Esophagus squamous epithelium (tissue), 4 donors: Measurements from ENCODE around the gene PTPRCAP.

Source experiments
- POLR2A ChIP-seq, 4 donors: fragments of 450-650 bp; IDR thresholded peaks; one replicate each; pipeline ENCODE4 v1.6.1; 2017; ENCODE audit warnings: antibody characterized with exemption in 4 of 4, mild to moderate bottlenecking in 4 of 4, moderate library complexity in 3 of 4
- TF ChIP-seq, protein P1 (sequence below), 6 experiments: fragments of 450-650 bp in 4 of 6; fragments of 200-600 bp in 2 of 6; sonication (generic) in 2 of 6; IDR thresholded peaks; one replicate each; pipeline ENCODE4 v1.5.1; 2016 to 2019; ENCODE audit warnings: antibody characterized with exemption in 6 of 6, mild to moderate bottlenecking in 4 of 6, moderate library complexity in 4 of 6

DNA sequence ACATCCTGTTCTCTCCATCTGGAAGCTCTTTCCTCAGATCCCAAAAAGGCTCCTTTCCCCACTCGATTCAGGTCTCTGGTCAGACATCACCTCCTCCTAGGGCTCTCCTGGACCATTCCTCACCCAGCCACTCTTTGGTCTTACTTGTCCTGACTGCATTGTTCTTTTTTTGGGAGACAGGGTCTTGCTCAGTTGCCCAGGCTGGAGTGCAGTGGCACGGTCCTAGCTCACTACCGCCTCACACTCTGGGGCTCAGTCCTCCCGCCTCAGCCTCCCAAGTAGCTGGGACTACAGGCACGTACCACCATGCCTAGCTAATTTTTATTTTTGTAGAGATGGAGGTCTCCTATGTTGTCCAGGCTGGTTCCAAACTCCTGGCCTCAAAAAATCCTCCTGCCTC, 8.0 kb upstream of the PTPRCAP start:
- TF ChIP-seq, protein P1, sequence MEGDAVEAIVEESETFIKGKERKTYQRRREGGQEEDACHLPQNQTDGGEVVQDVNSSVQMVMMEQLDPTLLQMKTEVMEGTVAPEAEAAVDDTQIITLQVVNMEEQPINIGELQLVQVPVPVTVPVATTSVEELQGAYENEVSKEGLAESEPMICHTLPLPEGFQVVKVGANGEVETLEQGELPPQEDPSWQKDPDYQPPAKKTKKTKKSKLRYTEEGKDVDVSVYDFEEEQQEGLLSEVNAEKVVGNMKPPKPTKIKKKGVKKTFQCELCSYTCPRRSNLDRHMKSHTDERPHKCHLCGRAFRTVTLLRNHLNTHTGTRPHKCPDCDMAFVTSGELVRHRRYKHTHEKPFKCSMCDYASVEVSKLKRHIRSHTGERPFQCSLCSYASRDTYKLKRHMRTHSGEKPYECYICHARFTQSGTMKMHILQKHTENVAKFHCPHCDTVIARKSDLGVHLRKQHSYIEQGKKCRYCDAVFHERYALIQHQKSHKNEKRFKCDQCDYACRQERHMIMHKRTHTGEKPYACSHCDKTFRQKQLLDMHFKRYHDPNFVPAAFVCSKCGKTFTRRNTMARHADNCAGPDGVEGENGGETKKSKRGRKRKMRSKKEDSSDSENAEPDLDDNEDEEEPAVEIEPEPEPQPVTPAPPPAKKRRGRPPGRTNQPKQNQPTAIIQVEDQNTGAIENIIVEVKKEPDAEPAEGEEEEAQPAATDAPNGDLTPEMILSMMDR (IDR thresholded peaks at IDR 0.05) = no peak
- no peak for TF ChIP-seq POLR2A (IDR thresholded peaks at IDR 0.05)
